HepG2 (cell line): ENCODE results near the gene ADCYAP1R1. TPM values are rescaled to one million over a fixed set of nuclear protein-coding genes. Genes with fewer than 3 reads are reported as not detected.

Experiments used
- ATAC-seq: fragments of 200-7000 bp; cut with Tn5 transposase; 3 replicates; pipeline ENCODE4 v1.9.1; 2020; ENCODE audit warnings: mild to moderate bottlenecking, moderate library complexity
- BruUV-seq: library from RNA; stranded (reverse); fragments of 400-500 nt; replicated peaks from 2 replicates; lab custom pipeline; 2021; lab: Mats Ljungman, UMichigan
- CTCF ChIA-PET: fragments of 300-600 bp; formaldehyde crosslinking; extraction: SDS; loops from one replicate; lab custom pipeline; 2021; ENCODE audit warnings: low total read pairs, inconsistent platforms, low intra/inter-chr PET ratio; lab: Yijun Ruan, JAX
- POLR2A ChIA-PET: fragments of 350-600 bp; sonication (Branson Sonifier 250); formaldehyde crosslinking; loops from one replicate; lab custom pipeline; 2020; ENCODE audit warnings: antibody characterized with exemption, inconsistent platforms; lab: Yijun Ruan, JAX
- DNase-seq: peaks from one replicate; pipeline ENCODE4 v3.0.0-alpha.2; 2015; ENCODE audit warnings: low spot score
- FAIRE-seq: peaks from 3 replicates; lab custom pipeline; 2011; peaks lifted over from hg19 to GRCh38; lab: Jason Lieb, UNC
- H2AFZ ChIP-seq: one replicate; pipeline ENCODE4 v1.6.1; 2011; ENCODE audit warnings: low read length, inconsistent platforms
- H3K27ac ChIP-seq: fragments of 300-600 bp; 3 replicates; pipeline ENCODE4 v1.8.0; 2011; ENCODE audit warnings: mixed run types, mild to moderate bottlenecking, mixed read lengths, low read length, inconsistent platforms; ENCODE audit not compliant: insufficient read depth; ENCODE audit errors: extremely low read length
- H3K27me3 ChIP-seq, 2 experiments: fragments of 200-600 bp in 1 of 2; 2 replicates in 1 of 2; 3 replicates in 1 of 2; pipeline versions ENCODE4 v1.6.0 to v1.8.0; 2011; ENCODE audit warnings: low read length in 2 of 2, mild to moderate bottlenecking in 2 of 2, moderate library complexity in 2 of 2, inconsistent platforms in 1 of 2; ENCODE audit not compliant: insufficient read depth in 2 of 2, control insufficient read depth in 1 of 2
- H3K36me3 ChIP-seq, 2 experiments: fragments of 200-600 bp in 1 of 2; replicated peaks in 1 of 2; 2 replicates in 1 of 2; 3 replicates in 1 of 2; pipeline versions ENCODE4 v1.5.1 to v1.8.0; 2011; ENCODE audit warnings: low read length in 2 of 2, inconsistent platforms in 1 of 2; ENCODE audit not compliant: insufficient read depth in 2 of 2, control insufficient read depth in 1 of 2
- H3K4me1 ChIP-seq: 2 replicates; pipeline ENCODE4 v1.5.1; 2012; ENCODE audit warnings: low read length, inconsistent platforms; ENCODE audit not compliant: insufficient read depth
- H3K4me2 ChIP-seq: 2 replicates; pipeline ENCODE4 v1.6.0; 2011; ENCODE audit warnings: low read depth, low read length, inconsistent platforms
- H3K4me3 ChIP-seq, 3 experiments: fragments of 200-600 bp in 1 of 3; sonication (generic), shearing (Covaris generic) in 1 of 3; replicated peaks in 1 of 3; 2 replicates each; pipeline ENCODE4 v1.5.1; 2011 to 2016; ENCODE audit warnings: low read length in 3 of 3, inconsistent platforms in 2 of 3, low read depth in 2 of 3, mild to moderate bottlenecking in 2 of 3, control low read depth in 1 of 3, mixed read lengths in 1 of 3; ENCODE audit not compliant: insufficient read depth in 1 of 3
- H3K79me2 ChIP-seq: one replicate; pipeline ENCODE4 v1.6.1; 2011; ENCODE audit warnings: low read length, inconsistent platforms; ENCODE audit not compliant: insufficient read depth
- H3K9ac ChIP-seq: 2 replicates; pipeline ENCODE4 v1.6.0; 2011; ENCODE audit warnings: mild to moderate bottlenecking, low read depth, low read length, inconsistent platforms; ENCODE audit not compliant: insufficient read depth
- H3K9me3 ChIP-seq: 2 replicates; pipeline ENCODE4 v1.5.1; 2012; ENCODE audit warnings: mild to moderate bottlenecking, low read length
- H4K20me1 ChIP-seq: 2 replicates; pipeline ENCODE4 v1.6.0; 2011; ENCODE audit warnings: inconsistent platforms, mild to moderate bottlenecking, low read length, moderate library complexity; ENCODE audit not compliant: insufficient read depth
- CBX5 ChIP-seq: sonication (generic); formaldehyde crosslinking; IDR thresholded peaks from 2 replicates; pipeline ENCODE4 v1.4.0; 2020; ENCODE audit warnings: missing genetic modification reagents, borderline replicate concordance
- CREB1 ChIP-seq, 2 experiments: fragments of 450-650 bp in 1 of 2; IDR thresholded peaks; 2 replicates each; pipeline ENCODE4 v1.6.1; 2016 to 2017; ENCODE audit warnings: control low read depth in 1 of 2, mild to moderate bottlenecking in 1 of 2, missing compliant biosample characterization in 1 of 2, missing genetic modification characterization in 1 of 2
- FOXA3 ChIP-seq: IDR thresholded peaks from 2 replicates; pipeline ENCODE4 v1.6.1; 2016; ENCODE audit warnings: missing genetic modification reagents, missing compliant biosample characterization
- MIER3 ChIP-seq: IDR thresholded peaks from 2 replicates; pipeline ENCODE4 v1.6.1; 2016; ENCODE audit warnings: missing compliant biosample characterization, borderline replicate concordance
- PLRG1 ChIP-seq: fragments of 450-650 bp; conservative IDR thresholded peaks from 2 replicates; pipeline ENCODE4 v1.6.1; 2016
- SMAD3 ChIP-seq: sonication (generic); formaldehyde crosslinking; IDR thresholded peaks from 2 replicates; pipeline ENCODE4 v1.4.0; 2020; ENCODE audit warnings: missing genetic modification reagents
- SMARCC2 ChIP-seq: fragments of 450-650 bp; IDR thresholded peaks from 2 replicates; pipeline ENCODE4 v1.6.1; 2017; ENCODE audit warnings: antibody characterized with exemption, mild to moderate bottlenecking
- U2AF1 ChIP-seq: fragments of 200-400 bp; formaldehyde crosslinking; optimal IDR thresholded peaks from 2 replicates; pipeline ENCODE3; 2017; ENCODE audit warnings: mild to moderate bottlenecking, low read depth, low read length
- ZNF552 ChIP-seq: sonication (generic); formaldehyde crosslinking; IDR thresholded peaks from 2 replicates; pipeline ENCODE4 v1.9.0; 2022; ENCODE audit warnings: missing genetic modification reagents, mild to moderate bottlenecking, borderline replicate concordance
- ZNF660 ChIP-seq: sonication (generic); formaldehyde crosslinking; IDR thresholded peaks from 2 replicates; pipeline ENCODE4 v1.5.1; 2020; ENCODE audit warnings: mild to moderate bottlenecking, low read depth, missing genetic modification reagents, borderline replicate concordance
- ZNF775 ChIP-seq: sonication (generic); formaldehyde crosslinking; IDR thresholded peaks from 2 replicates; pipeline ENCODE4 v1.4.0; 2020; ENCODE audit warnings: missing genetic modification reagents, mild to moderate bottlenecking, moderate library complexity, borderline replicate concordance
- ZNF841 ChIP-seq: sonication (generic); formaldehyde crosslinking; IDR thresholded peaks from 2 replicates; pipeline ENCODE4 v1.8.1; 2023; ENCODE audit warnings: missing genetic modification reagents, borderline replicate concordance
- WGBS: methylation state at CpG from one replicate; pipeline ENCODE4 v1.1.6; 2017; ENCODE audit warnings: low lambda C conversion rate; 5-methylcytosine and 5-hydroxymethylcytosine counted together
- in situ Hi-C: cut with HindIII; loops from 2 replicates; pipeline ENCODE4 v1.10.0; 2017; ENCODE audit warnings: low pct_unique_long_range_greater_than_20kb; ENCODE audit not compliant: extremely low pct_ligation_motif_present
- intact Hi-C: fragments of 100-400 bp; cut with micrococcal nuclease; formaldehyde crosslinking; loops from one replicate; pipeline ENCODE4 v1.10.0; 2022; ENCODE audit not compliant: unreplicated experiment
- polyA plus RNA-seq, 8 experiments: library from polyadenylated mRNA; depleted of rRNA in 3 of 8; stranded (reverse) in 7 of 8; unstranded in 1 of 8; fragments of >200 nt; fragmentation: Illumina TruSeq in 4 of 8; extraction: Trizol in 4 of 8; gene quantifications; 2 replicates each; pipeline versions ENCODE4 v1.2.1 to v1.2.3, GENCODE V29; 2011 to 2016; ENCODE audit warnings: low read depth in 4 of 8, missing spikeins in 1 of 8, mixed read lengths in 1 of 8; ENCODE audit not compliant: insufficient read depth in 1 of 8
- total RNA-seq, 5 experiments: library from RNA; depleted of rRNA; stranded (reverse); fragments of >200 nt; fragmentation: Illumina TruSeq; extraction: Trizol; gene quantifications; 2 replicates each; pipeline ENCODE4 v1.2.3, GENCODE V29; 2016; ENCODE audit warnings: low read depth in 1 of 5
- TF ChIP-seq, protein P1 (sequence below): sonication (generic); formaldehyde crosslinking; IDR thresholded peaks from 2 replicates; pipeline ENCODE4 v1.5.1; 2020; ENCODE audit warnings: missing genetic modification reagents, mild to moderate bottlenecking, borderline replicate concordance
- TF ChIP-seq, protein P2 (sequence below): IDR thresholded peaks from 2 replicates; pipeline ENCODE4 v1.6.1; 2016; ENCODE audit warnings: mild to moderate bottlenecking
- TF ChIP-seq, protein P3 (sequence below): sonication (generic); formaldehyde crosslinking; IDR thresholded peaks from 2 replicates; pipeline ENCODE4 v1.9.0; 2021; ENCODE audit warnings: missing genetic modification reagents, mild to moderate bottlenecking, borderline replicate concordance
- TF ChIP-seq, protein P4 (sequence below): sonication (generic); formaldehyde crosslinking; conservative IDR thresholded peaks from 2 replicates; pipeline ENCODE4 v1.8.0; 2022; ENCODE audit warnings: mild to moderate bottlenecking, moderate library complexity, missing genetic modification reagents
- TF ChIP-seq, protein P5 (sequence below): sonication (generic); formaldehyde crosslinking; IDR thresholded peaks from 2 replicates; pipeline ENCODE4 v1.4.0; 2020; ENCODE audit warnings: missing genetic modification reagents, mild to moderate bottlenecking, borderline replicate concordance

ADCYAP1R1 gene
- total and polyA plus RNA-seq, 2 of the 13 experiments (the other 11 are each of a cell fraction or from before 2014, with no cell fraction given), result not detected

DNA sequence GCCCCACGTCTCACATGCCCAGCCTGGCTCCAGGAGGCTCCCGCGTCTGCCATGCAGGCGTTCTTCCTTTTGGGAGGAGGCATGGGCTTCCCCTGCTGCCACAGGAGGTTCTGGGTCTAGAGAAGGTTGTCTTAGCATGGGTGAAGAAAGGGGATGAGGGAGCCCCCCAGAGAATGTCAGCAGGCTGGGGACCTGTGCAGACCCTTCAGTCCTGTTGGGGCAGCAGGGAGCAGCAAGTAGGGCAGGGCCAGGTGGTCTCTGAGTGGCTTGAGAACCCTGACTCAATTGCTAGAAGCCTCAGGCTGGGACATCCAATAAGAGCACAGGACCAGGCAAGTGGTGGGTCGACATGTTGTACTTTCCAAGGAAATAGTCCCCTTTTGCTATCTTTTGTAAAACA, 34.4 kb upstream of the ADCYAP1R1 start:
- H2AFZ ChIP-seq, result no peak overlapping the region
- no peaks in the 10 kb centered on the region for H3K4me1 ChIP-seq
- DNase-seq, result no peak
- CTCF ChIA-PET, result no interaction called here
- no peak for FAIRE-seq
- WGBS, result 4% methylated on average over 5 of the region's 5 CpGs
- H3K36me3 ChIP-seq, result no peaks in the 10 kb centered on the region
- H3K27me3 ChIP-seq, result peaks cover 0 to 2% of the 10 kb centered on the region in 2 experiments; a peak in 3 of 5 replicates
- intact Hi-C loops (no loop called here), in situ Hi-C loops (no loop called here)
- H3K9me3 ChIP-seq, result no peaks in the 10 kb centered on the region
- H3K27ac ChIP-seq, result no peak overlapping the region
- no peak overlapping the region for H3K4me2 ChIP-seq
- TF ChIP-seq MIER3 (CRISPR knock-in tag) (no peak), SMARCC2 (no peak), ZNF552 (CRISPR knock-in tag) (no peak), CBX5 (CRISPR knock-in tag) (no peak), PLRG1 (no peak), ZNF775 (CRISPR knock-in tag) (no peak), ZNF660 (CRISPR knock-in tag) (no peak), CREB1 (IDR thresholded peaks at IDR 0.05) (no peak), CREB1 (CRISPR knock-in tag; IDR thresholded peaks at IDR 0.05) (no peak), FOXA3 (no peak), SMAD3 (no peak), ZNF841 (CRISPR knock-in tag) (no peak), U2AF1 (no peak)
- TF ChIP-seq, protein P1, sequence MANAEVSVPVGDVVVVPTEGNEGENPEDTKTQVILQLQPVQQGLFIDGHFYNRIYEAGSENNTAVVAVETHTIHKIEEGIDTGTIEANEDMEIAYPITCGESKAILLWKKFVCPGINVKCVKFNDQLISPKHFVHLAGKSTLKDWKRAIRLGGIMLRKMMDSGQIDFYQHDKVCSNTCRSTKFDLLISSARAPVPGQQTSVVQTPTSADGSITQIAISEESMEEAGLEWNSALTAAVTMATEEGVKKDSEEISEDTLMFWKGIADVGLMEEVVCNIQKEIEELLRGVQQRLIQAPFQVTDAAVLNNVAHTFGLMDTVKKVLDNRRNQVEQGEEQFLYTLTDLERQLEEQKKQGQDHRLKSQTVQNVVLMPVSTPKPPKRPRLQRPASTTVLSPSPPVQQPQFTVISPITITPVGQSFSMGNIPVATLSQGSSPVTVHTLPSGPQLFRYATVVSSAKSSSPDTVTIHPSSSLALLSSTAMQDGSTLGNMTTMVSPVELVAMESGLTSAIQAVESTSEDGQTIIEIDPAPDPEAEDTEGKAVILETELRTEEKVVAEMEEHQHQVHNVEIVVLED (CRISPR knock-in tag), result no peak
- TF ChIP-seq, protein P2, sequence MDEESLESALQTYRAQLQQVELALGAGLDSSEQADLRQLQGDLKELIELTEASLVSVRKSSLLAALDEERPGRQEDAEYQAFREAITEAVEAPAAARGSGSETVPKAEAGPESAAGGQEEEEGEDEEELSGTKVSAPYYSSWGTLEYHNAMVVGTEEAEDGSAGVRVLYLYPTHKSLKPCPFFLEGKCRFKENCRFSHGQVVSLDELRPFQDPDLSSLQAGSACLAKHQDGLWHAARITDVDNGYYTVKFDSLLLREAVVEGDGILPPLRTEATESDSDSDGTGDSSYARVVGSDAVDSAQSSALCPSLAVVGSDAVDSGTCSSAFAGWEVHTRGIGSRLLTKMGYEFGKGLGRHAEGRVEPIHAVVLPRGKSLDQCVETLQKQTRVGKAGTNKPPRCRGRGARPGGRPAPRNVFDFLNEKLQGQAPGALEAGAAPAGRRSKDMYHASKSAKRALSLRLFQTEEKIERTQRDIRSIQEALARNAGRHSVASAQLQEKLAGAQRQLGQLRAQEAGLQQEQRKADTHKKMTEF, result no peak
- TF ChIP-seq, protein P3, sequence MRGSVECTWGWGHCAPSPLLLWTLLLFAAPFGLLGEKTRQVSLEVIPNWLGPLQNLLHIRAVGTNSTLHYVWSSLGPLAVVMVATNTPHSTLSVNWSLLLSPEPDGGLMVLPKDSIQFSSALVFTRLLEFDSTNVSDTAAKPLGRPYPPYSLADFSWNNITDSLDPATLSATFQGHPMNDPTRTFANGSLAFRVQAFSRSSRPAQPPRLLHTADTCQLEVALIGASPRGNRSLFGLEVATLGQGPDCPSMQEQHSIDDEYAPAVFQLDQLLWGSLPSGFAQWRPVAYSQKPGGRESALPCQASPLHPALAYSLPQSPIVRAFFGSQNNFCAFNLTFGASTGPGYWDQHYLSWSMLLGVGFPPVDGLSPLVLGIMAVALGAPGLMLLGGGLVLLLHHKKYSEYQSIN (CRISPR knock-in tag), result no peak
- TF ChIP-seq, protein P4, sequence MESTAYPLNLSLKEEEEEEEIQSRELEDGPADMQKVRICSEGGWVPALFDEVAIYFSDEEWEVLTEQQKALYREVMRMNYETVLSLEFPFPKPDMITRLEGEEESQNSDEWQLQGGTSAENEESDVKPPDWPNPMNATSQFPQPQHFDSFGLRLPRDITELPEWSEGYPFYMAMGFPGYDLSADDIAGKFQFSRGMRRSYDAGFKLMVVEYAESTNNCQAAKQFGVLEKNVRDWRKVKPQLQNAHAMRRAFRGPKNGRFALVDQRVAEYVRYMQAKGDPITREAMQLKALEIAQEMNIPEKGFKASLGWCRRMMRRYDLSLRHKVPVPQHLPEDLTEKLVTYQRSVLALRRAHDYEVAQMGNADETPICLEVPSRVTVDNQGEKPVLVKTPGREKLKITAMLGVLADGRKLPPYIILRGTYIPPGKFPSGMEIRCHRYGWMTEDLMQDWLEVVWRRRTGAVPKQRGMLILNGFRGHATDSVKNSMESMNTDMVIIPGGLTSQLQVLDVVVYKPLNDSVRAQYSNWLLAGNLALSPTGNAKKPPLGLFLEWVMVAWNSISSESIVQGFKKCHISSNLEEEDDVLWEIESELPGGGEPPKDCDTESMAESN (CRISPR knock-in tag), result no peak
- TF ChIP-seq, protein P5, sequence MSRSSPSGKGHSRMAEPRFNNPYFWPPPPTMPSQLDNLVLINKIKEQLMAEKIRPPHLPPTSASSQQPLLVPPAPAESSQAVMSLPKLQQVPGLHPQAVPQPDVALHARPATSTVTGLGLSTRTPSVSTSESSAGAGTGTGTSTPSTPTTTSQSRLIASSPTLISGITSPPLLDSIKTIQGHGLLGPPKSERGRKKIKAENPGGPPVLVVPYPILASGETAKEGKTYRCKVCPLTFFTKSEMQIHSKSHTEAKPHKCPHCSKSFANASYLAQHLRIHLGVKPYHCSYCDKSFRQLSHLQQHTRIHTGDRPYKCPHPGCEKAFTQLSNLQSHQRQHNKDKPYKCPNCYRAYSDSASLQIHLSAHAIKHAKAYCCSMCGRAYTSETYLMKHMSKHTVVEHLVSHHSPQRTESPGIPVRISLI, result no peak
- POLR2A ChIA-PET, result no interaction called here
- H3K4me3 ChIP-seq, result no peak overlapping the region
- H4K20me1 ChIP-seq, result no peaks in the 10 kb centered on the region
- no peaks in the 10 kb centered on the region for H3K79me2 ChIP-seq
- BruUV-seq, result no TSS peak
- H3K9ac ChIP-seq, result no peak overlapping the region
- ATAC-seq, result no peak
